ENCODE results near the gene ANO1. TPM values are rescaled to one million over a fixed set of nuclear protein-coding genes. Genes with fewer than 3 reads are reported as not detected.

The ANO1 gene
- total RNA-seq, 1 donor from 2014 or later, result 7.7 TPM

- TF ChIP-seq CTCF (IDR thresholded peaks at IDR 0.05; ENCODE audit: borderline replicate concordance), result no peak
- intact Hi-C loops (cut with micrococcal nuclease), result no loop called here
- Histone ChIP-seq H3K4me1 (peaks cover 14% of the 10 kb centered on the region), H3K27me3 (ENCODE audit: low read depth) (no peaks in the 10 kb centered on the region), H3K9me3 (replicated peaks) (no peaks in the 10 kb centered on the region), H3K27ac (replicated peaks) (no peak overlapping the region), H3K4me3 (no peak overlapping the region), H3K36me3 (no peaks in the 10 kb centered on the region)
- no peak for DNase-seq
Observed at GRCh38 chr11:70233962-70234361, 155.8 kb downstream of the ANO1 start.

Other genes starting within 250 kb of the ANO1 start
- gene FADD, start 125.0 kb downstream of the ANO1 start, total RNA-seq, result 10.7 TPM
- 45.3 TPM for gene PPFIA1, start 192.4 kb downstream of the ANO1 start, total RNA-seq

Measured in left ventricle myocardium inferior (tissue), 1 donor.